ENCODE results near the gene CCND2. TPM values are rescaled to one million over a fixed set of nuclear protein-coding genes. Genes with fewer than 3 reads are reported as not detected.

Gene CCND2
- polyA plus RNA-seq, 1 donor from 2014 or later = 16.9 TPM

DNA sequence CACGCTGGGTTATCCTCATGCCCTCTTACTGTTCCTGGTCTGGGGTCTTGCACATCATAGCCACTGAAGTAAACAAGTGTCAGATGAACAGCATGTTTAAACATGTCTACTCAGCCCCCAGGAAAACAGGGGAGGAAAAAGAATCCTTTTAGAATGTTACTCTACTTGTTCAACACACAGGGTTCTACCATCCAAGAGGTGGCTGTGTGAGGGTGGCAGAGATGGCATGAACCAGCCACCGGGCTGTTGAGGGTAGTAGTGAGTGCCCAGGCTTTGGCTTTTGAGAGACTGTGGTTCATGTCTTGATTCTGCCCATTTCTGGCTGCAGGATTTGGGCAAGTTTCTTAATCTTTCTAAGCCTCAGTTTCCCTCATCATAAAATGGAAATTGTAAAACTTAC lies 21.6 kb upstream of the CCND2 start:
- TF ChIP-seq MXI1 (conservative IDR thresholded peaks at IDR 0.05; ENCODE audit: poor library complexity, severe bottlenecking) = no peak
- TF ChIP-seq EP300 (conservative IDR thresholded peaks at IDR 0.05; ENCODE audit: poor library complexity, severe bottlenecking) = no peak
- TF ChIP-seq RAD21 (conservative IDR thresholded peaks at IDR 0.05) = no peak
- TF ChIP-seq, protein P1, sequence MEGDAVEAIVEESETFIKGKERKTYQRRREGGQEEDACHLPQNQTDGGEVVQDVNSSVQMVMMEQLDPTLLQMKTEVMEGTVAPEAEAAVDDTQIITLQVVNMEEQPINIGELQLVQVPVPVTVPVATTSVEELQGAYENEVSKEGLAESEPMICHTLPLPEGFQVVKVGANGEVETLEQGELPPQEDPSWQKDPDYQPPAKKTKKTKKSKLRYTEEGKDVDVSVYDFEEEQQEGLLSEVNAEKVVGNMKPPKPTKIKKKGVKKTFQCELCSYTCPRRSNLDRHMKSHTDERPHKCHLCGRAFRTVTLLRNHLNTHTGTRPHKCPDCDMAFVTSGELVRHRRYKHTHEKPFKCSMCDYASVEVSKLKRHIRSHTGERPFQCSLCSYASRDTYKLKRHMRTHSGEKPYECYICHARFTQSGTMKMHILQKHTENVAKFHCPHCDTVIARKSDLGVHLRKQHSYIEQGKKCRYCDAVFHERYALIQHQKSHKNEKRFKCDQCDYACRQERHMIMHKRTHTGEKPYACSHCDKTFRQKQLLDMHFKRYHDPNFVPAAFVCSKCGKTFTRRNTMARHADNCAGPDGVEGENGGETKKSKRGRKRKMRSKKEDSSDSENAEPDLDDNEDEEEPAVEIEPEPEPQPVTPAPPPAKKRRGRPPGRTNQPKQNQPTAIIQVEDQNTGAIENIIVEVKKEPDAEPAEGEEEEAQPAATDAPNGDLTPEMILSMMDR (IDR thresholded peaks at IDR 0.05; ENCODE audit: poor library complexity, severe bottlenecking) = no peak
- H3F3A ChIP-seq (ENCODE audit: insufficient read depth, low read length, poor library complexity, severe bottlenecking) = no peaks in the 10 kb centered on the region
- H2AFZ ChIP-seq (ENCODE audit: low read depth, low read length) = no peak overlapping the region
- no peak overlapping the region for H3K27ac ChIP-seq (ENCODE audit: low read length)
- H3K4me2 ChIP-seq (ENCODE audit: low read length) = no peak overlapping the region
- no peaks in the 10 kb centered on the region for H3K9me2 ChIP-seq (ENCODE audit: insufficient read depth, low read length)
- no peaks in the 10 kb centered on the region for H3K36me3 ChIP-seq (ENCODE audit: insufficient read depth, low read length)
- H3K79me2 ChIP-seq (replicated peaks; ENCODE audit: insufficient read depth, low read length) = no peaks in the 10 kb centered on the region
- H4K20me1 ChIP-seq (ENCODE audit: insufficient read depth) = no peaks in the 10 kb centered on the region
- no peak overlapping the region for H3K4me3 ChIP-seq (ENCODE audit: low read length)
- no peaks in the 10 kb centered on the region for H3K27me3 ChIP-seq (ENCODE audit: insufficient read depth, low read depth, low read length)
- H3K9ac ChIP-seq (ENCODE audit: low read length) = no peak overlapping the region
- no peaks in the 10 kb centered on the region for H3K9me3 ChIP-seq (ENCODE audit: low read length)

DNA sequence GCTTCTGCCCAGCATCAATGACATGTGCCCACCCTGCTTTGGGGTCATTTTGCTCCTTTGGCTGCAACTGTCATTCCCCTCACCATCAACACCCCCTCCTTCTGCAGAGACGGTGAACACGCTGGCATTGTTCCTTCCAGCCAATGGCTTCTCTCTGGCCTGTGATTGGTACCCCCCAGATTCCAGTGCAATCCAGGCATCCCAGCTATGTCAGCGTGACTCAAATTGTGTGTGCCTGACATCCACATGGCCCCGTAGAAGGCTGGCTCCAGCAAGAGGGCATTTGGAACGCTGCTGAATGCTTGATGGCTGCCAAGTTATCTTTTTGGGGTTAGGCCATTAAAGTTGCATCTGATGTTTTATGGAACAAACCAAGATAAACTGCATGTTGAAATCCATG lies 21.0 kb upstream of the CCND2 start:
- Histone ChIP-seq H4K20me1 (ENCODE audit: insufficient read depth) (no peaks in the 10 kb centered on the region), H3K4me3 (ENCODE audit: low read length) (no peak overlapping the region), H3K4me2 (ENCODE audit: low read length) (no peak overlapping the region), H3K27ac (ENCODE audit: low read length) (no peak overlapping the region), H3K36me3 (ENCODE audit: insufficient read depth, low read length) (no peaks in the 10 kb centered on the region), H3K9me2 (ENCODE audit: insufficient read depth, low read length) (no peaks in the 10 kb centered on the region), H2AFZ (ENCODE audit: low read depth, low read length) (no peak overlapping the region), H3K9ac (ENCODE audit: low read length) (no peak overlapping the region), H3K9me3 (ENCODE audit: low read length) (no peaks in the 10 kb centered on the region), H3K79me2 (replicated peaks; ENCODE audit: insufficient read depth, low read length) (no peaks in the 10 kb centered on the region), H3K27me3 (ENCODE audit: insufficient read depth, low read depth, low read length) (no peaks in the 10 kb centered on the region), H3F3A (ENCODE audit: insufficient read depth, low read length, poor library complexity, severe bottlenecking) (no peaks in the 10 kb centered on the region)
- TF ChIP-seq MXI1 (conservative IDR thresholded peaks at IDR 0.05; ENCODE audit: poor library complexity, severe bottlenecking) (no peak), RAD21 (conservative IDR thresholded peaks at IDR 0.05) (no peak), SMC3 (conservative IDR thresholded peaks at IDR 0.05; ENCODE audit: poor library complexity) (no peak), POLR2AphosphoS5 (IDR thresholded peaks at IDR 0.05) (no peak), TAF1 (IDR thresholded peaks at IDR 0.05; ENCODE audit: low read depth) (no peak), EP300 (conservative IDR thresholded peaks at IDR 0.05; ENCODE audit: poor library complexity, severe bottlenecking) (no peak), EZH2 (IDR thresholded peaks at IDR 0.05; ENCODE audit: borderline replicate concordance, insufficient read depth, low read length, poor library complexity, severe bottlenecking) (no peak)
- TF ChIP-seq, protein P2, sequence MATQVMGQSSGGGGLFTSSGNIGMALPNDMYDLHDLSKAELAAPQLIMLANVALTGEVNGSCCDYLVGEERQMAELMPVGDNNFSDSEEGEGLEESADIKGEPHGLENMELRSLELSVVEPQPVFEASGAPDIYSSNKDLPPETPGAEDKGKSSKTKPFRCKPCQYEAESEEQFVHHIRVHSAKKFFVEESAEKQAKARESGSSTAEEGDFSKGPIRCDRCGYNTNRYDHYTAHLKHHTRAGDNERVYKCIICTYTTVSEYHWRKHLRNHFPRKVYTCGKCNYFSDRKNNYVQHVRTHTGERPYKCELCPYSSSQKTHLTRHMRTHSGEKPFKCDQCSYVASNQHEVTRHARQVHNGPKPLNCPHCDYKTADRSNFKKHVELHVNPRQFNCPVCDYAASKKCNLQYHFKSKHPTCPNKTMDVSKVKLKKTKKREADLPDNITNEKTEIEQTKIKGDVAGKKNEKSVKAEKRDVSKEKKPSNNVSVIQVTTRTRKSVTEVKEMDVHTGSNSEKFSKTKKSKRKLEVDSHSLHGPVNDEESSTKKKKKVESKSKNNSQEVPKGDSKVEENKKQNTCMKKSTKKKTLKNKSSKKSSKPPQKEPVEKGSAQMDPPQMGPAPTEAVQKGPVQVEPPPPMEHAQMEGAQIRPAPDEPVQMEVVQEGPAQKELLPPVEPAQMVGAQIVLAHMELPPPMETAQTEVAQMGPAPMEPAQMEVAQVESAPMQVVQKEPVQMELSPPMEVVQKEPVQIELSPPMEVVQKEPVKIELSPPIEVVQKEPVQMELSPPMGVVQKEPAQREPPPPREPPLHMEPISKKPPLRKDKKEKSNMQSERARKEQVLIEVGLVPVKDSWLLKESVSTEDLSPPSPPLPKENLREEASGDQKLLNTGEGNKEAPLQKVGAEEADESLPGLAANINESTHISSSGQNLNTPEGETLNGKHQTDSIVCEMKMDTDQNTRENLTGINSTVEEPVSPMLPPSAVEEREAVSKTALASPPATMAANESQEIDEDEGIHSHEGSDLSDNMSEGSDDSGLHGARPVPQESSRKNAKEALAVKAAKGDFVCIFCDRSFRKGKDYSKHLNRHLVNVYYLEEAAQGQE (IDR thresholded peaks at IDR 0.05; ENCODE audit: borderline replicate concordance) = no peak
- TF ChIP-seq, protein P1 (IDR thresholded peaks at IDR 0.05; ENCODE audit: poor library complexity, severe bottlenecking) = no peak

All from neural cell (in vitro differentiated cells).